ENCODE measurements around the gene FRAS1. TPM values are rescaled to one million over a fixed set of nuclear protein-coding genes. Genes with fewer than 3 reads are reported as not detected.

The FRAS1 gene
- total and polyA plus RNA-seq, 9 of the 15 experiments (the other 6 are each of a cell fraction or from before 2014, with no cell fraction given), result under 0.01 to 0.11 (median 0.04) TPM; not detected in 2

- TF ChIP-seq ETS2 (tag; IDR thresholded peaks at IDR 0.05; ENCODE audit: borderline replicate concordance, poor library complexity, severe bottlenecking) (no peak), TEAD2 (tag; IDR thresholded peaks at IDR 0.05) (no peak), SIN3A (IDR thresholded peaks at IDR 0.05; ENCODE audit: borderline replicate concordance in 2 of 2, control insufficient read depth in 1 of 2, low read depth in 2 of 2, low read length in 2 of 2) (no peak), CBX5 (IDR thresholded peaks at IDR 0.05; ENCODE audit: borderline replicate concordance, low read depth) (no peak), EHMT2 (IDR thresholded peaks at IDR 0.05) (no peak)
Observed at GRCh38 chr4:78020677-78021076, 36.4 kb upstream of the FRAS1 start (continued).

- no peak overlapping the region for H3K4me2 ChIP-seq (ENCODE audit: insufficient read depth, low read length)
- H3K9me3 ChIP-seq (replicated peaks; ENCODE audit: control insufficient read depth, insufficient read depth, low read depth, low read length), result no peaks in the 10 kb centered on the region
- no TSS peak for BruUV-seq (replicated peaks)
- WGBS (ENCODE audit: insufficient coverage, low coverage, missing lambda C conversion rate), result 0% methylated on average over 2 of the region's 2 CpGs
- intact Hi-C loops (cut with micrococcal nuclease) (no loop called here), in situ Hi-C loops (cut with MboI) (no loop called here)
- H3K4me3 ChIP-seq, result no peak overlapping the region
- no peaks in the 10 kb centered on the region for H3K36me3 ChIP-seq (ENCODE audit: control insufficient read depth, insufficient read depth, low read length)
- H3K27ac ChIP-seq (ENCODE audit: extremely low read depth, low read depth, low read length), result no peak overlapping the region
- CTCF ChIA-PET (ENCODE audit: low intra/inter-chr PET ratio), result no interaction called here
- FAIRE-seq, result no peak
- no peaks in the 10 kb centered on the region for H3K4me1 ChIP-seq (replicated peaks in 1 of 2; ENCODE audit: control insufficient read depth in 2 of 2, insufficient read depth in 2 of 2, low read length in 2 of 2)
- no peak for DNase-seq (ENCODE audit: extremely low read depth in 1 of 4, low spot score in 3 of 4)
- H3K27me3 ChIP-seq (ENCODE audit: control insufficient read depth in 2 of 2, insufficient read depth in 2 of 2, low read length in 2 of 2), result no peaks in the 10 kb centered on the region; a peak in 1 of 5 replicates
- no peak overlapping the region for H3K9ac ChIP-seq (ENCODE audit: insufficient read depth in 1 of 2, low read depth in 2 of 2, low read length in 2 of 2)
- H2AFZ ChIP-seq (ENCODE audit: low read depth, low read length), result no peak overlapping the region
- H3K9me1 ChIP-seq (ENCODE audit: control insufficient read depth, insufficient read depth, low read length), result no peaks in the 10 kb centered on the region
- H3K79me2 ChIP-seq (ENCODE audit: control insufficient read depth, insufficient read depth, low read length), result no peaks in the 10 kb centered on the region
- POLR2A ChIA-PET, result interaction anchor here (0.6 to 1.0 kb wide), 3 partner anchors 9 to 751 kb away, joined by 3 to 4 read pairs (median 3); no protein-coding TSS in a partner anchor
- ATAC-seq, result no peak
- no peak for TF ChIP-seq ZHX1 (conservative IDR thresholded peaks at IDR 0.05; ENCODE audit: low read length)
- no peak for TF ChIP-seq KLF6 (CRISPR knock-in tag; IDR thresholded peaks at IDR 0.05; ENCODE audit: borderline replicate concordance)
- no peak for TF ChIP-seq ZNF778 (CRISPR knock-in tag; IDR thresholded peaks at IDR 0.05)
- TF ChIP-seq MAX (CRISPR knock-in tag; IDR thresholded peaks at IDR 0.05), result no peak
- no peak for TF ChIP-seq SLC30A9 (CRISPR knock-in tag; IDR thresholded peaks at IDR 0.05)
- TF ChIP-seq ZNF316 (IDR thresholded peaks at IDR 0.05), result no peak
- TF ChIP-seq BMI1 (IDR thresholded peaks at IDR 0.05; ENCODE audit: low read length), result no peak
- no peak for TF ChIP-seq ZNF644 (tag; IDR thresholded peaks at IDR 0.05; ENCODE audit: low read depth)
- no peak for TF ChIP-seq LEF1 (IDR thresholded peaks at IDR 0.05)
- no peaks in the 10 kb centered on the region for H4K20me1 ChIP-seq (replicated peaks; ENCODE audit: control insufficient read depth, insufficient read depth, low read length)
Observed at GRCh38 chr4:78022517-78022916, 34.6 kb upstream of the FRAS1 start.
